Measurements from ENCODE around the gene ARHGAP15.

GRCh38 chr2:143410082-143410897, 281.1 kb downstream of the ARHGAP15 start:
- no peak for TF ChIP-seq EP300 (IDR thresholded peaks at IDR 0.05; ENCODE audit: borderline replicate concordance)
- TF ChIP-seq EGR1 (IDR thresholded peaks at IDR 0.05), result no peak
- TF ChIP-seq USF1 (IDR thresholded peaks at IDR 0.05), result no peak
- TF ChIP-seq ZBTB7A (IDR thresholded peaks at IDR 0.05; ENCODE audit: low read depth), result no peak
- no peak for TF ChIP-seq TAF1 (IDR thresholded peaks at IDR 0.05; ENCODE audit: low read depth)
- no peak for TF ChIP-seq REST (IDR thresholded peaks at IDR 0.05; ENCODE audit: low read depth)
- TF ChIP-seq FOXM1 (IDR thresholded peaks at IDR 0.05; ENCODE audit: borderline replicate concordance, low read depth), result no peak
- TF ChIP-seq RAD21 (IDR thresholded peaks at IDR 0.05; ENCODE audit: low read depth), result no peak
- TF ChIP-seq MAX (IDR thresholded peaks at IDR 0.05), result no peak
- TF ChIP-seq CREB1 (IDR thresholded peaks at IDR 0.05; ENCODE audit: low read depth), result no peak
- no peak for TF ChIP-seq CEBPB (IDR thresholded peaks at IDR 0.05)
- TF ChIP-seq TCF12 (IDR thresholded peaks at IDR 0.05; ENCODE audit: low read depth), result no peak

Data from Ishikawa (cell line).